ENCODE measurements around the gene RBFOX2. TPM values are rescaled to one million over a fixed set of nuclear protein-coding genes. Genes with fewer than 3 reads are reported as not detected.

Gene RBFOX2
- total and polyA plus RNA-seq, 2 experiments from 2014 or later: 299 to 339 TPM

DNA sequence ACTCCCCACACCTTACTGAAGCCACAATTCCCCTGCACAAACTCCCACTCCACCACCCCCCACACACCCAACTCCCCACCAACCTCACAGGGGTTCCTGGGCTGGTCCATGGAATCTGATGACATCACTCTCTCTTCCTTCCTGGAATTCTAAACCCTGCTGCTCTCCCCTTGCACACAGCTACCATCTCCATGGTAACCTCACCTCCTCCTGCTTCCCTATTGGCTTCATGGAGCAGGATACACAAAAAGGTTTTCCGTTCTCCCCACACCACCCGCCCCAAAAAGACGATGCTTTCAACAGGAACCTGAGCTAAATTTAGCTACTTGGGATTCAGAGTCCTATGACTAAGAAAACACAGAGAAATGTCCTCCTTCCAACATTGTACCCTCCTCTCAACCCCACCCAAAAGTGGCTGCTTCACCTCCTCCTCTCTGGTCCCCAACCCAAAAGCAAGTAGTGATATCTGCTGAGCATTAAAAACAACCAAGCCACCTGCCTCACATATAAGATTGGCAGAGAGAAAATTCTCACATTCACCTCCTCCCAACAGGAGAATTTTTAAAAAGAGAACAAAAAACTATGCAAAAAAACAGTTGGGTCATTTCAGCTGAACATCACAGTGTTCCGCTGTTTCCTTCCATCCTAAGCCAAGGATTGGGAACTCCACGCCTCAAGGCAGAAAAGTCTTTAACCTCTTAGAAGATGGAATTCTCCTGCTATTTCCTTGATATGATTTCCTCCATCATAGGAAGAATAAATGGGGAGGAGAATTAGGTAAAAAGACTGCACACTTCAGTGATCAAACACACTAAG is 66.9 kb downstream of the RBFOX2 start:
- Histone ChIP-seq H3K27ac (peak overlapping the region; percentile 12), H3K27me3 (no peaks in the 10 kb centered on the region), H3K4me1 (ENCODE audit: low read depth) (peaks cover 6% of the 10 kb centered on the region), H3K9me3 (ENCODE audit: low read depth) (no peaks in the 10 kb centered on the region), H3K36me3 (no peaks in the 10 kb centered on the region), H3K4me3 (no peak overlapping the region)
- no peak for TF ChIP-seq CTCF (IDR thresholded peaks at IDR 0.05; ENCODE audit: low read depth, low read length)
- peak; percentile 45 to 85 for DNase-seq (ENCODE audit: low read depth in 1 of 2, low spot score in 1 of 2)

- DNase-seq (ENCODE audit: low read depth in 1 of 2, low spot score in 1 of 2): no peak
- no peak for TF ChIP-seq CTCF (IDR thresholded peaks at IDR 0.05; ENCODE audit: low read depth, low read length)
- Histone ChIP-seq H3K27ac (peak overlapping the region; percentile 12), H3K9me3 (ENCODE audit: low read depth) (no peaks in the 10 kb centered on the region), H3K36me3 (no peaks in the 10 kb centered on the region), H3K4me3 (no peak overlapping the region), H3K27me3 (no peaks in the 10 kb centered on the region), H3K4me1 (ENCODE audit: low read depth) (peaks cover 6% of the 10 kb centered on the region)
Measured at GRCh38 chr22:35960854-35961253, 67.8 kb downstream of the RBFOX2 start.

GRCh38 chr22:35959121-35959800 is 69.4 kb downstream of the RBFOX2 start:
- no peaks in the 10 kb centered on the region for H3K9me3 ChIP-seq (ENCODE audit: low read depth)
- TF ChIP-seq CTCF (IDR thresholded peaks at IDR 0.05; ENCODE audit: low read depth, low read length): no peak
- DNase-seq (ENCODE audit: low read depth in 1 of 2, low spot score in 1 of 2): no peak
- peak overlapping the region; percentile 24 for H3K27ac ChIP-seq
- no peak overlapping the region for H3K4me3 ChIP-seq
- H3K4me1 ChIP-seq (ENCODE audit: low read depth): peaks cover 6% of the 10 kb centered on the region
- no peaks in the 10 kb centered on the region for H3K36me3 ChIP-seq
- no peaks in the 10 kb centered on the region for H3K27me3 ChIP-seq

DNA sequence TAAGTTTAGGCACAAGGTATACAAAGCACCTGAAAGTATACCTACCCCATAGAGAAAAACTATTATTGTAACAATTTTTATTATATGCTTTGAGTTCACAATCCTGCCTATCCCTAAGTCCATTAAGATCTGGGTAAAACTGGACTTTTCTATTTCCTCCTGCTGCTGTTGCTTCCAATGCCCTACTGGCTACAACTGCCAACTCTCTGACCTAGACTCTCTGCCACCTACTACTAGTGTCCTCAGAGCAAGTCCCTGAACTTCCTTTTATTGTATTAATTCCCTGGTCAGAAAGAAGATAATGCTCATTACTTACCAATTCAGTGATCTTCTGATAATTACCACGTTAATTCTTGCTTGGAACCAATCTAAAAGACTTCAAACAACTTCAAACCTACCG is 70.3 kb downstream of the RBFOX2 start:
- Histone ChIP-seq H3K9me3 (ENCODE audit: low read depth) (no peaks in the 10 kb centered on the region), H3K4me1 (ENCODE audit: low read depth) (peaks cover 6% of the 10 kb centered on the region)
- TF ChIP-seq CTCF (IDR thresholded peaks at IDR 0.05; ENCODE audit: low read depth, low read length): no peak

GRCh38 chr22:35957589-35957988 is 71.0 kb downstream of the RBFOX2 start:
- Histone ChIP-seq H3K27me3 (no peaks in the 10 kb centered on the region), H3K27ac (no peak overlapping the region), H3K36me3 (no peaks in the 10 kb centered on the region), H3K9me3 (ENCODE audit: low read depth) (no peaks in the 10 kb centered on the region), H3K4me1 (ENCODE audit: low read depth) (peaks cover 6% of the 10 kb centered on the region), H3K4me3 (no peak overlapping the region)
- no peak for DNase-seq (ENCODE audit: low read depth in 1 of 2, low spot score in 1 of 2)
- no peak for TF ChIP-seq CTCF (IDR thresholded peaks at IDR 0.05; ENCODE audit: low read depth, low read length)

More for the DNA sequence above, 70.3 kb downstream of the RBFOX2 start:
- Histone ChIP-seq H3K36me3 (no peaks in the 10 kb centered on the region), H3K27ac (no peak overlapping the region), H3K4me3 (no peak overlapping the region), H3K27me3 (no peaks in the 10 kb centered on the region)
- no peak for DNase-seq (ENCODE audit: low read depth in 1 of 2, low spot score in 1 of 2)

Measured in cardiac muscle cell (in vitro differentiated cells and primary cell).